ENCODE data around the gene EIF4E2.

The EIF4E2 gene, protein sequence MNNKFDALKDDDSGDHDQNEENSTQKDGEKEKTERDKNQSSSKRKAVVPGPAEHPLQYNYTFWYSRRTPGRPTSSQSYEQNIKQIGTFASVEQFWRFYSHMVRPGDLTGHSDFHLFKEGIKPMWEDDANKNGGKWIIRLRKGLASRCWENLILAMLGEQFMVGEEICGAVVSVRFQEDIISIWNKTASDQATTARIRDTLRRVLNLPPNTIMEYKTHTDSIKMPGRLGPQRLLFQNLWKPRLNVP

DNA sequence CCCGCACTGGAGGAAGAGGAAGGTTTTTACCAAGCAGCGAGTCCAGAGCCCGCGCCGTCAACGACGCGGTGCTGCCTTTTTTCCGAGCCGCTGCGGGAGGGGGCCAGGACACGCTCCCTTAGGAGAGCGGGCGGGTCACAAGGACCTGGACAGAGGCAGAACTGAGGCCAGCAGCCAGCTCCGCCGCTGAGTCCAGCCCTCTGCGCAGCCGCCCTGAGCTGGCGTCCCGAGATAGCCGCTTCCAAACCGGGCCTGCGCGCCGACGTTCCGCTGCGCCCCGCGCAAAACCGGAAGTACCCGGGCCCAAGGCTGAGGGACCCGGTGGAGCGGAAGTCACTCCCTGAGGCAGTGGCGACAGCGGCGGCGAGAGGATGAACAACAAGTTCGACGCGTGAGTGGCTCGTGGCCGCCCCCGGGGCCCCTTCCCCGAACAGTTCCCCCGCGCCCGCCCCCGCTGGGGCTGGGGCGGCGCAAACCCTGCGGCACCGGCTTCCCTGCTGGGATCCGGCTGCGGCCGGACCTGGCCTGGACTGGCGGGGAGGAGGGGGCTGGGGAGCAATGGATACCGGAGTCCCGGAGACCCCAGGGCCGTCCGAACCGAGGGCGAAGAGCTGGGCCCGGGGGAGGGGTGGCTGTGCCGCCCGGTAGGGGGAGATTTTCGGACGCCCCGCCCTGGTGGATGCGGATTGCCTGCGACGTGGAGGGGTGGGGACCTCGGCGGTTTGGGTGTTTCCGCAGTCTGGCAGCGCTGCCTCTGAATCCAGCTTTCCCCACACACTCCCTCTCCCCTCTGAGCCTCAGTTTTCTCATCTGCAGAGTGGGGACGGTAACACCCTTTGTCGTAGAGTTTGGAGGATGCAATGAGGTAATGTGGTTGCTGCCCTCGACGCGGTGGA, at the start of gene EIF4E2, which contains the start of gene TIGD1:
Gene EIF4E2 (plus strand): TSS at position 336 of the 896 bp plus-strand sequence. CDS start 36 bp downstream, at position 372.
Gene TIGD1 (minus strand): TSS at position 204 of the 896 bp plus-strand sequence. CDS start 675 bp downstream, outside the sequence.
- peak; percentile 87 to 95 for DNase-seq

DNA sequence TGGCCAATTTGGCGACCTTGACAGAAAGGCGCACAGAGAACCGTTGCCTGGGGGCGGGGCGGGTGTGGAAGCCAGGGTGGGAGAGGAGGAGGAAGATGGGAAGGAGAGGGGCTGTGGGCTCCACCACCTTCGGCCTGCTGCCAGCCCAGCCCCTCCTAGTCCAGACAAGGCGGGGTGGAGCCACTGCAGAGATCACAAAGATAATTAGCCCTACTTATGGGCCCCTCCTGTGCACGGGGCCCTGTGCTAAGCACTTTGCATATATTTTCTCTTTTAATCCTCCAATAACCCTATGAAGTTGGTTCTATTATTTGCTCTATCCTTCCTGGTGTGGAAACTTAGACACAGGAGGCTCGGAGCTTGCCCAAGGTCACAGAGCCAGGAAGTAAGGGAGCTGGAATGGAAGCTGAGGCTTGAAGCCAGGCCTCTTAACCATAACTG, 49.1 kb upstream of the EIF4E2 start:
- DNase-seq, result no peak

DNA sequence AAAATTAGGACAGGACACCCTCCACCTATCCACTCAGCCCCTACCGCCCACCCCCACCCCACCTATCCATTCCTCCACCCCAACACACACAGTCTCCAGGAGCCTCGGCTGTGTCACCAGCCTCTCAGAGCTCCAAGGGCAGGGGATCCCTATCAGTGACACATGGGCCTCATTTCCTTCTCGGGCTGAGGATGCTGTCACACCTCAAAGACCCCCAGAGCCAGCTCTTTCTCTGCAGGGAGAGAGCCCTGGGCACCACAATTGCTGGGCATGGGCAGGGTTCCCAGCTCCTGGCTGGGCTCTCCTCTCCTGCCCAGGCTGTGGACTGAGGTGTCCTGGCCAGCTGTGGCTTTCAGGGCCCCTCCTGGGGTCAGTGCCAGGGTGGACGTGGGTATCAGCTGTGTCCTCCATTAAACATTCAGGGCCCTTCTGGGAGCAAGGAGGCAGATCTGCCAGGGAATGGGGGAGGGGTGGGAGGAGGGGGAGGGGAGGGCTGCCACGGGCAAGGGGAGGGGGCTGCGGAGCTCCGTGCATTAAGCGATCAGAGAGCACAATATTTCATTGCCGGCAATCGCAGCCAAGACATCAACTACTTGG, 48.6 kb upstream of the EIF4E2 start:
- DNase-seq, result no peak

DNA sequence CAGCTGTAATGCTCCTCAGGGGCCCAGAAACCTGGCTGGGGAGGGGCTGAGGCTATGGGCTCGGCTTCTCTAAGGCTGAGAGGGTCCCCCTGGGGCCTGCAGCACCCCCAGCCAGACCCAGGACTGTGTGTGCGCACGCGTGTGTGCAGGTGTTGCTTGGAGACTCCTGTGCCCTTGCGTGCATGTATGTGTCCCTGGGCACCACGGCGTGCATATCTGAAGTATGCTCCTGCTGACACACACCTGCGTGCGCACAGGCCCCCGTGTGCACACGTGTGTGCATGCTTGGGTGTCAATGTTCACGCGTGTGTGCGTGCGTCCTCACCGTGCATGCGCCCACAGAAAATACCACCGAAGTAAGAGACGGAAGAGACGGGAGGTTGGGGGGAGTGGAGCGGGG, 48.0 kb upstream of the EIF4E2 start:
- no peak for DNase-seq

DNA sequence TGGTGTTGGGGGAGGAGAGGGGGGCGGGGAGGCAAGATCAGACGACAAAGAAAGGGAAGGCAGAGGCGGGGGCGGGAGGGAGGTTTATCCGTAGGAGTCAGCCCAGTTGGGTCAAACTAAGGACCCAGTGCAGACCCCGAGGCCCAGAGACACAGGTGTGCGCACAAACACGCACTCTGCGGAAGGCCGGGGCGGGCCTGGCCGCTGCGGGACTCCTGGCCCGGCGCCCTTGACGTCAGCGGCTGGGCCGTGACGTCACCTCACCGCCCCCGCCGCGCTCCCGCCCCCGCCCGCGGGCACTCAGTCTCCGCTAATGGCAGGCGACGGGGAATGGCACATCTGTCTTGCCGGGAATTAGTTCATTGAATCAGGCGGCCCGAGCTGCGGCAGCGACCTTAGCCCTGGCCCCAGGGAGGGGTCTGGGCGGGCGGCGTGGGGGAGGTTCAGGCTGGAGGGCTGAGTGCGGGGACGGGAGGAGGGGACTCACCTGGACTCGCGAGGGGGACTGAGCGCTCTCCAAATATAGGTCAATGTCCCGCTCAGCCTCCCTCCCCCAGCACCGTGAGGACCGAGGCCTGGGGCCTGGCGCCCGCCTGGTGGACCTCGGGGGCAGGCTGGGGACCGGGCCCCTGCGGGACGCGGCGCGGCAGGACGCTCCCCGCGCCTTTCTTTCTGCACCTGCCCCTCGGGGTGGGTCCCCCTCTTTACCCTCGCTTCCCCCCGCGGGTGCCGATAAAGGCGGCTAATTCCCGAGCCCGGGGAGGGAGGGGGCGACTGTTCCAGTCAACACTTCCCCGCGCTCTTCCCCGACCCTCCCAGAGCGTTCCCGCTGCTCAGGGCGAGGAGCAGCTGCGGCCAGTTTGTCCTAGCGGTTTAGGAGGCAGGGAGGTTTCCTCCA, 47.3 kb upstream of the EIF4E2 start:
- DNase-seq, result no peak

DNA sequence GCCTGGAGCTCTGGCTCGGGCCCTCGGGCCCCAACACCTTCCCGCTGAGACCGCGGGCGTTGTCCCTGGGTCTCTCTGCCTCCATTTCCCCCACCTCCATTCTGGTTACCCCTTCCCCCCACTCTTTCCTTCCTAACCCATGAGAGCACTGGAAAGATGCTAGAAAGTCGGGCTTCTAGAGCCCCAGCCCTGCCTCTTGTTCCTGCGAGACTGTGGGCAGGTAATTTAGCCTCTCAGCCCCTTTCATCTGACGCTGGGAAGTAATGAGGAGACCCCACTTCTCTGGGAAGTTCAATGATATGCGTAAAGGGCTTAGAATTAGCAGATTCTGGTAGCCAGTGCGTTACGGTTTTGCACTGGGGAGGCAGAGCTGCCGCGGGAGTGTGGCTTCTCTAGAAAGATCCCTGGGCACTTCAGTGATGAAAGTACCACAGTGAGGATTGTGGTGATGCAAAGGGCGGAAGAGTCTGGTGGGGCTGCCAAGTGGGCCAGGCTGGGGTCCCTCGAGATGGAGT, 46.6 kb upstream of the EIF4E2 start:
- no peak for DNase-seq

DNA sequence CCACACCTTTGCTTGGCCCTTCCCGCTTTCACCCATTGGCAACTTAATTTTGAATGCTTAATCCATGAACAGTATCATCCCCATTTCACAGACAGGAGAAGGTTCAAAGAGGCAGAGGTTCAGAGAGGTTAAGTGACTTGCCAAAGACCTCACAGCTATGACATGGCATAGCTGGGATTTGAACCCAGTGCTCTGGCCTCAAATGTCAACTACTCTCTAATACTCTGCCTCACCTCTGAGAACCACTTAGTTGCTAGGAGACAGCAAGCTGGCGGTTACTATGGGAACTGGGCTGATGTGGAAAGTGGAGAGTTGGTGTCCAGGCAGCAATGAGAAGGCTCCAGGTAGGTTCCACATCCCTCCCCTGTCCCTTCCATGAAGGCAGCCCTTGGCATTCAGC, 46.1 kb upstream of the EIF4E2 start:
- no peak for DNase-seq

DNA sequence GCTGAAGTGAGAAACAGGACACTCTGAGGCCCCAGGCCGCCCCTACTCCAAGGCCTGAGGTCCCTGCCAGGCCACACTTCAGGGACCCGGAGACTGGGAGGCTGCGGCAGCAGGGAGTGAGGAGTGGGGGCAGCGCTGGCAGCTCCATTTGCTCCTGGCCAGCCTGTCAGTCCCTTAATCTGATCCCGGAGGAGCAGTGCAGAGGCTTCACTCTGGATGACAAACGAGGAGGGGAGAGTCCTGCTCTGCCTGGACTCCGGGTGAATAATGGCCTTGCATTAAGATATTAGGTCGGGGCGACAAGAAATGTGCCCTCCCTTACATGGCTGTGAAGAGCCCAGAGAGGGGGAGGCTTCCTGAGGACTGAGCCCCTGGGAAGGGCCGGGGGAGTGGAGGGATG, 44.6 kb upstream of the EIF4E2 start:
- no peak for DNase-seq

DNA sequence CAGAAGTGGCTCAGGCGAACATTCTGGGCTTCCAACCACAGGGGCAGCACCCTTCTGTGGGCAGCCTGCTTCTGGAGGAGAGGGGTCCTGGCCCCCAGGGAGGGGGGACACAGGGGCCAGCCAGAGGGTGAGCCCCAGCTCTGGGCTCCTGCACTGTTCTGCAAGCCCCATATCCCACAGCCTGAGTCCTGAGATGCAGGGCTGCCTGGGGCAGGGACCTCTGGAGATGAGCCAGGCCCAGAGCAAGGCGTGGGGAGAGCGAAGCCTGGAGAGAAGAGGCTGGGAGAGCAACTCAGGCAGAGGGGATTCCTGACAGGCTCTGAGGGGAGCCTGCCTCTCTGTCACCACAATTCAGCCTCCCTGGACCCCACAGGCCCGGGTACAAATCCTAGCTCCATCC, 43.8 kb upstream of the EIF4E2 start:
- DNase-seq, result no peak

DNA sequence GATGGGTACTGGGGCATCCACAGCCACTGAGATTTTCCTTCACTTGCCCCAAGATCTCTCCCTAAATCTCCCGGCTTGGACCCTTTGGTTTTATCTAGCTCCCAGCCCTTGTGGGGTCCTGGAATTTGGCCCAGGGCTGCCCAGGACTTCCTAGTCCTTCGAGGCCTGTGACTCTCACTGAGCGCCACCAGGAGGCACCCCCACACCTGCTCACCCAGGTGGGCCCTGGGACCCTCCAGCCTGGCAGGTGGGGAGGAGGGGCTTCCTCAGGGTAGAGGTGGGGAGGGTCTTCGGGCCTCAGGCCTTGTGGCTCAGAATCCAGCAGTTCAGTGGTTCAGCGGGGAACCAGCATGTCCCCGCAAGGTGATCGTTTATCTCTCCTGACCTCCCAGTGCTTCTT, 42.2 kb upstream of the EIF4E2 start:
- DNase-seq, result no peak

DNA sequence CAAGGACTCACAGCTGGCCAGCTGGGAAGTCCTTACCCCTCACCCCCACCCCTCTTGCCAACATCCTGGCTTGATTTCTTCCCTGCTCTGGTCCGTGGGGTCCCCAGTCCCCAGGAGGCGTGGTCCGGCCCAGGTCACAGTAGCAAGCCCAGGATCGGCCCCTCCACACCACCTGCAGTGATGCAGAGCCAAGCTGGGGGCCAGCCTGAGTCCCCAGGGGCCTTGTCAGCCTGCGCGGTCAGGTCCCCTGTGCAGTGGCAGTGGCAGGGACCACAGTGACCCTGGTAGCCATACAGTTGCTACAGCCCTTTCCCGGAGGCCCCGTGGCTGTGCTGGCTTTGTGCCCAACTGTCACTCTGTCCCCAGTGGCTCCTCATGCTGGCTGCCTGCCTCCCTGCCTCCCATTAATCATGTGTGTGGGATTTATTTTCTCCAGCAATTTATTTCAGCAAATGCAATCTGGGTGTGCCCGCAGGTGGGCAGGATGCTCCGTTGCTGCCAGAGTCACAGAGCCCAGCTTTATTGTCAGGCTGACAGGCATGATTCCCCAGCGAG, 39.1 kb upstream of the EIF4E2 start:
- no peak for DNase-seq

DNA sequence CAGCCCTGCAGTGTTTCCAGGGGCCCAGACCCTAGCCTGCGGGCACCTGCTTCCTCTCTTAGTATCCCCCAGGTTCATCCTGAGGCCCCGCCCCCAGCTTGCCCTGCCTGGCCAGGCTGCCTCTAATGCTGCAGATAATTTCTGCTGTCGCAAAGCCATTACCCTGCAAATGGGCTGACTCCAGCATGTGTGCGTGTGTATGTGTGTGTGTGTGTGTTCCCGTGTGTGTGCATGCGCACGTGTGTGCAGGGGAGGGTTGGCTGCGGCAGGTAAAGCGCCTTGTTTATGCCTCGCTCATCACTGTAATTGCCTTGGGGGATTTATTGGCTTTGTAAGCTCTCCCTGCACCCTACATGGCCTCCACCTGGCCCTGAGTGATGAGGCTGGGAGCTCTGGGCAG, 37.9 kb upstream of the EIF4E2 start:
- DNase-seq, result no peak

DNA sequence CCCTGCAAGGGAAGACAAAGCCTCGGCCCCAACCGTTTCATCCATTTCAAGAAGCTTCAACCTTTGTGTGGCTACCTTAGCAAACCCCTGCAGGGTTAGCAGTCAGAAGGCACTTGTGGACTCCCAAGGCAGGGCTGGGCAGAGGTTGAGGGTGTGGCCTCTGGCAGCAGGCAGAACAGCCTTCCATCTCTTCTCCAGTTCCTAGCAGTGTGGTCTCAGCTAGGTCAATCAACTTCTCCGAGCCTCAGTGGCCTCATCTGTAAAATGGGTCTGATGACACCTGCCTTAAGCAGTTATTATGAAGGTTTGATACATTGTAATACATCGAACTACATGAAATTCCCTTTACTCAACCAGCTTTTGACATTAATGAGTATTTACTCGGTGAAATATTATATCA, 37.1 kb upstream of the EIF4E2 start:
- no peak for DNase-seq

DNA sequence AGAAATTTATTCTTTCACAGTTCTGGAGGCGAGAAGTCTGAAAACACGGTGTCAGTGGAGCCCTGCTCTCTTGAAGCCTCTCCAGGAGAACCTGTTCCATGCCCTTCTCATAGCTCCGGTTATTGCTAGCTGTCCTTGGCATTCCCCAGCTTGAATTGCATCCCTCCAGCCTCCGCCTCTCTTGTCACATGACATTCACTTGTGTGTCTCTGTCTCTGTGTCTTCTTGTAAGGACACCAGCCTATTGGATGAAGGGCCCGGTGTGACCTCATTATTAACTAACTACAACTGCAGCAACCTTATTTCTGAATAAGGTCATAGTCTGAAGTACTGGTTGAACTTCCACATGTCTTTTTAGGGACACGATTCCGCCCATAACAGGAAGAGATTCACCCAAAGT, 34.9 kb upstream of the EIF4E2 start:
- no peak for DNase-seq

DNA sequence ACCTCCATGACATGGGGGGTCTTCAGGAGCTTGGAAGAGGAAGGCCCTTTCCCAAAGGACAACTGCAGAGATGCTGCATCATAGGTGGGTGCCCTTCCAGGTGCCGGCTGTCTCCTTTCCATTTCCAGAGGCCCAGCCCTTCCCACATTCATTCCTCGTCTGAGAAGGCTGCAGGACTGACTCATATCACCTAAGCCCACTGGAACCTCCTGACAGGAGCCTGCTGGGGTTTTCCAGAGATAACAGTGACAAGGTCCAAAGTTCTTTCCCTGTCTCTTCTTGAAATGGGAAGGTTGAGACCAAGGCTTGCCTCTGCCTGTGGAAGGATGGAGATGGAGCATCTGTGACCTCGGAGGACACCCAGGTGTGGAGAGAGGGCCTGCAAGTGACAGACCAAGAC, 33.9 kb upstream of the EIF4E2 start:
- DNase-seq, result no peak

DNA sequence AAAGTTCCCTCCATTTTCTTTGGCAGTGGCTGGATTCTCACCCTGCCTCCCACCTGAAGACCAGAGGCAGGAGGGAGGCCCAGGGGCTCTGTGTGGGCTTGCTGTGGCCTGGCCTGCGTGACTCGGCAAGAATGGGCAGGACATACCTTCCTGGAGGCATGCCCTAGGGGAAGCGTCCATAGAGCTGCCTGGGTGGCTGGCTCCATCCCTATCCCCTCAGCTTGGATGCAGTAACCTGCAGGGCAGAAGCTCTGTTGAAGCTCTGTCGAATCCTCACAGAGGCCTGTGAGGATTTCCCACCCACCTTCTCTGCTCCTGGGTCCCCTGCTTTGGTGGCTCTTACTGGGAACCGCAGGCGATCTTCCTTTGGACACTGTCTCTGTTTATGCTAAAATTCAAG, 31.6 kb upstream of the EIF4E2 start:
- DNase-seq, result no peak

DNA sequence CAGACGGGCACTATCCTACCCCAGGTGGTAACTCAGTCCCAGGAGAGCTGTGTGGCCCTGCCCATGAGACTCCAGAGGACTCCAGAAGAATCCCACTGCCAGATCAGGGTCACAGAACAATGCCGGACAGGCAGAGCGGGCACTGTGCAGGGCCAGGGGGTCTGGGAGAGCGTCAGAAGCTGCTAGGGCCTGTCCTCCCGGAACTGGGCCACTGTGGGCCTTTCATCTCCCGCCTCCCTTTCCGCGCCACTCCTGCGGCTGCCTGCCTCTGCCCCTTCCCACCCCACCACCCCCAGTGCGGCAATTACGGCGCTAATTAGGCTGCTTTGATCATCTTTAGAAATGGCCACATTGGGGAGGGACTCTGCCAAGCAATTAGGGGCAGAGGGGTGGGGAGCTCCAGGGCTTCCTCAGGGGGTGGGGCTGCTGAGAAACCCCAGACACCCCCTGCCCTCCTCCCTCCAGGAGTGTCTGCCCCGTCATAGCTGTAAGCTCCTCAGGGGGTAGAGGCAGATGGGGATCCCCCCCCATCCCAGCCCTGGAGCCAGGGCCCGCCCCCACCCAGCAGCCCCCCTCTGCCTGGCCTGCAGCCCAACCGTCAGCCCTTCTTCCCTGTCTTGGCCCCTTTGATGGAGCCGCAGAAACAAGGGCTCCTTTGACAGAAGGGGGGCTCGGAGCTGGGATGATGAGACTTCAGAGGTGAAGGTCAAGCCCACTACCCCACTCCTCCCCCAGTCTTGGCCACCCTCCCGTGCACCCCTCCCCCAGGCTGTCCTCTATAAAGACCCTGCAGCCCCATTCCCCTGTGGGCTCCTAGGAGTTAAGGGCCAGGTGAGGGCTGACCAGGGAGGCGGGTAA, 30.7 kb upstream of the EIF4E2 start, which contains the start of gene PRSS56:
Gene PRSS56 (plus strand): TSS at position 808 of the 858 bp plus-strand sequence. CDS start 211 bp downstream, outside the sequence.
- no peak for DNase-seq

DNA sequence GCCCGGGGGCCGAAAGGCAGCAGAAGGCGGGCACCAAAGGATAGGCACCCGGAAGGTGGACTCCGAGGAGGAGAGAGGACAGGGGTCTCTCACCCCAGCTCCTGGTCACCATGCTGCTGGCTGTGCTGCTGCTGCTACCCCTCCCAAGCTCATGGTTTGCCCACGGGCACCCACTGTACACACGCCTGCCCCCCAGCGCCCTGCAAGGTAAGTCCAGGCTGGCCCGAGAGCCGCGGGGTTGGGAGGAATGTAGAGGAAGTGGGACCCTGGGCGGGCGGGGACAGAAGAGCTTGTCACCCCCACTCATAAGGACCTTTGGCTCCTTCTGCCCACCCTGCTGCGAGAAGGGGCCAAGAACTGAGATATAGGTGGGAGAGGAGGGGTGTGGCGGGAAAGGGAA, 30.0 kb upstream of the EIF4E2 start:
- no peak for DNase-seq

DNA sequence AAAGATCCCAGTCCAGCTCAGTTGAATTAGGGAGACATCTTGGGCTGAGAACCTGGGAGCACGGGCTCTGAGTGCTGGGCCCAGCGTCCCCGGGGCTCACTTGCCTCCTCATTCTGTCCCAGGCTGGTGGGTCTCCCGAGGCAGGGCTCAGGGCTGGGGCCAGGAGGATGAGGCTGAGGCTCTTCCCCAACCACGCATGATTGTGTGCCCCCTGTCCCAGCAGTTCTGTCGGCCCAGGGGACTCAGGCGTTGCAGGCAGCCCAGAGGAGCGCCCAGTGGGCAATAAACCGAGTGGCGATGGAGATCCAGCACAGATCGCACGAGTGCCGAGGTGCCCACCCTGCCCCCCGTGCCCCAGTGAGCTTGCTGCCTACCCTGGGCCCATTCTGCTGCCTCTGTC, 29.4 kb upstream of the EIF4E2 start:
- no peak for DNase-seq

DNA sequence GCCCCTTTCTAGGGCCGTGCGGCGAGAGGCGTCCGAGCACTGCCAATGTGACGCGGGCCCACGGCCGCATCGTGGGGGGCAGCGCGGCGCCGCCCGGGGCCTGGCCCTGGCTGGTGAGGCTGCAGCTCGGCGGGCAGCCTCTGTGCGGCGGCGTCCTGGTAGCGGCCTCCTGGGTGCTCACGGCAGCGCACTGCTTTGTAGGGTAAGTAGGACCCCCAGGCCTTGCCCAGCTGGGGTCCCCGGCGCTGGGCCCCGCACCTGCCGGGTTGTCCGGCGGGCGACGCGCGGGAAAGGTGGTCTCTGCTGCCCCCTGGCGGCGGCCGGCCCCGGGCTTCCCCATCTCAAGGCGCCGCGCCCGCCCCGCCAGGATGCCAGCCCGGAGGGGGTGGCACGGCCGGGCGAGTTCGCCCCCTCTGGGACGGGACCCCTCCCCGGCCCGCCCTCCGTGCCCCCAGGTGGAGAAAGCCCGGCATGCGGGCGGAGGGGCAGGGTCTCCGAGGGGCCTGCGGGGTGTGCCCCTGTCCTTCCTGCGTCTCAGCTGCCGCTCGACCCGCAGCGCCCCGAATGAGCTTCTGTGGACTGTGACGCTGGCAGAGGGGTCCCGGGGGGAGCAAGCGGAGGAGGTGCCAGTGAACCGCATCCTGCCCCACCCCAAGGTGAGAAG, 28.4 kb upstream of the EIF4E2 start:
- peak in 1 of 2 donors; percentile 7 for DNase-seq
